ENCODE results near the gene ENO4.

ENO4 gene

GRCh38 chr10:116868198-116868676 is 18.9 kb downstream of the ENO4 start:
- no peak for DNase-seq (ENCODE audit: low spot score)

GRCh38 chr10:116868722-116869121 is 19.4 kb downstream of the ENO4 start:
- no peak for DNase-seq (ENCODE audit: low spot score)

- DNase-seq (ENCODE audit: low spot score), result no peak
These were observed 21.6 kb downstream of the ENO4 start for GRCh38 chr10:116870949-116871348.

- DNase-seq (ENCODE audit: low spot score), result no peak
These were observed 23.8 kb downstream of the ENO4 start for GRCh38 chr10:116873134-116873533.

- DNase-seq (ENCODE audit: low spot score), result no peak
These were observed 26.6 kb downstream of the ENO4 start for GRCh38 chr10:116875897-116876296.

- DNase-seq (ENCODE audit: low spot score), result no peak
These were observed 28.1 kb downstream of the ENO4 start for GRCh38 chr10:116877391-116877790.

GRCh38 chr10:116878123-116878522 is 28.8 kb downstream of the ENO4 start:
- no peak for DNase-seq (ENCODE audit: low spot score)

- DNase-seq (ENCODE audit: low spot score), result no peak
These were observed 30.5 kb downstream of the ENO4 start for GRCh38 chr10:116879817-116880216.

GRCh38 chr10:116880716-116881482 is 31.6 kb downstream of the ENO4 start:
- DNase-seq (ENCODE audit: low spot score), result no peak

GRCh38 chr10:116882639-116883038 is 33.3 kb downstream of the ENO4 start:
- no peak for DNase-seq (ENCODE audit: low spot score)

- no peak for DNase-seq (ENCODE audit: low spot score)
These were observed 37.5 kb downstream of the ENO4 start for GRCh38 chr10:116886772-116887171.

GRCh38 chr10:116888380-116889055 is 39.2 kb downstream of the ENO4 start:
- no peak for DNase-seq (ENCODE audit: low spot score)

- no peak for DNase-seq (ENCODE audit: low spot score)
These were observed 39.8 kb downstream of the ENO4 start for GRCh38 chr10:116889066-116889465.

GRCh38 chr10:116891208-116891607 is 41.9 kb downstream of the ENO4 start:
- DNase-seq (ENCODE audit: low spot score), result no peak

- DNase-seq (ENCODE audit: low spot score), result no peak
These were observed 43.8 kb downstream of the ENO4 start for GRCh38 chr10:116892907-116893685.

GRCh38 chr10:116893686-116894037 is 44.4 kb downstream of the ENO4 start:
- no peak for DNase-seq (ENCODE audit: low spot score)

- no peak for DNase-seq (ENCODE audit: low spot score)
These were observed 50.3 kb downstream of the ENO4 start for GRCh38 chr10:116899626-116900025.

- no peak for DNase-seq (ENCODE audit: low spot score)
These were observed 56.5 kb downstream of the ENO4 start for GRCh38 chr10:116905845-116906210.

GRCh38 chr10:116907245-116907987 is 58.1 kb downstream of the ENO4 start:
- no peak for DNase-seq (ENCODE audit: low spot score)

GRCh38 chr10:116909307-116909706 is 60.0 kb downstream of the ENO4 start:
- DNase-seq (ENCODE audit: low spot score), result no peak

- DNase-seq (ENCODE audit: low spot score), result no peak
These were observed 61.6 kb downstream of the ENO4 start for GRCh38 chr10:116910910-116911309.

- no peak for DNase-seq (ENCODE audit: low spot score)
These were observed 62.9 kb downstream of the ENO4 start for GRCh38 chr10:116912162-116912561.
